ENCODE measurements around the gene BARHL1.

BARHL1 gene

GRCh38 chr9:132606066-132606465, 23.7 kb downstream of the BARHL1 start:
- no peak for TF ChIP-seq CTCF (IDR thresholded peaks at IDR 0.05; ENCODE audit: control insufficient read depth, insufficient read depth, low read depth, low read length, missing control alignments)
- DNase-seq (ENCODE audit: low read depth) = no peak
- H3K4me3 ChIP-seq (ENCODE audit: control insufficient read depth, low read depth, low read length) = no peak overlapping the region

- no peak for TF ChIP-seq CTCF (IDR thresholded peaks at IDR 0.05; ENCODE audit: control insufficient read depth, insufficient read depth, low read depth, low read length, missing control alignments)
- DNase-seq (ENCODE audit: low read depth) = no peak
- no peak overlapping the region for H3K4me3 ChIP-seq (ENCODE audit: control insufficient read depth, low read depth, low read length)
Measured at GRCh38 chr9:132609184-132609583, 26.8 kb downstream of the BARHL1 start.

- no peak overlapping the region for H3K4me3 ChIP-seq (ENCODE audit: control insufficient read depth, low read depth, low read length)
- peak; percentile 57 for DNase-seq (ENCODE audit: low read depth)
- TF ChIP-seq CTCF (IDR thresholded peaks at IDR 0.05; ENCODE audit: control insufficient read depth, insufficient read depth, low read depth, low read length, missing control alignments) = no peak
Measured at GRCh38 chr9:132609829-132610228, 27.4 kb downstream of the BARHL1 start.

- H3K4me3 ChIP-seq (ENCODE audit: control insufficient read depth, low read depth, low read length) = no peak overlapping the region
- TF ChIP-seq CTCF (IDR thresholded peaks at IDR 0.05; ENCODE audit: control insufficient read depth, insufficient read depth, low read depth, low read length, missing control alignments) = no peak
- DNase-seq (ENCODE audit: low read depth) = no peak
Measured at GRCh38 chr9:132610661-132611060, 28.3 kb downstream of the BARHL1 start.

- TF ChIP-seq CTCF (IDR thresholded peaks at IDR 0.05; ENCODE audit: control insufficient read depth, insufficient read depth, low read depth, low read length, missing control alignments) = no peak
- no peak overlapping the region for H3K4me3 ChIP-seq (ENCODE audit: control insufficient read depth, low read depth, low read length)
Measured at GRCh38 chr9:132614324-132614723, 31.9 kb downstream of the BARHL1 start.

GRCh38 chr9:132615774-132616173, 33.4 kb downstream of the BARHL1 start:
- DNase-seq (ENCODE audit: low read depth) = no peak
- TF ChIP-seq CTCF (IDR thresholded peaks at IDR 0.05; ENCODE audit: control insufficient read depth, insufficient read depth, low read depth, low read length, missing control alignments) = no peak
- H3K4me3 ChIP-seq (ENCODE audit: control insufficient read depth, low read depth, low read length) = no peak overlapping the region

More at GRCh38 chr9:132614324-132614723, 31.9 kb downstream of the BARHL1 start:
- no peak for DNase-seq (ENCODE audit: low read depth)

- no peak overlapping the region for H3K4me3 ChIP-seq (ENCODE audit: control insufficient read depth, low read depth, low read length)
- no peak for TF ChIP-seq CTCF (IDR thresholded peaks at IDR 0.05; ENCODE audit: control insufficient read depth, insufficient read depth, low read depth, low read length, missing control alignments)
- no peak for DNase-seq (ENCODE audit: low read depth)
Measured at GRCh38 chr9:132616725-132617124, 34.3 kb downstream of the BARHL1 start.
